ENCODE data around the gene S100A7A. TPM values are rescaled to one million over a fixed set of nuclear protein-coding genes. Genes with fewer than 3 reads are reported as not detected.

Gene S100A7A
- polyA plus RNA-seq, 1 of the 3 experiments (the other 2 are of a cell fraction), result not detected

DNA sequence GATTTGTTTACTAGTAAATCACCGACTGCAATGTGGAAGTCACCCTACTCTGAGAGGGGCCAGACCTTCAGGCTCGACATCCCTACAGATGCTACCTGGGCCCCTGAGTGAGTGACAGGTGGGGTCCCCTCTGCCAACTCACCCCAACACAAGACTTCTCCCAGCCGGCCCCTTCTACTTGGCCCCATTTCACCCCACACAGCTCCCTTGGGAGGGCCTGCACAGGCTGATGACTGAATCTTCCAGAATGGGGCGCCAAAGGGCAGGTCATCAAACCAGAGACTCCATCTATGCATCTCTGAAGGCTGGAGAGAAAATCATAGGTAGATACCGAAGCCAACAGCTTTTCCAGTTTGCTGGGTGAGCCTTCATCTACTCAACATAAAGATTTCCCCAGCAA, 16.1 kb upstream of the S100A7A start:
- Histone ChIP-seq H3K9me3 (no peaks in the 10 kb centered on the region), H3K27ac (ENCODE audit: low read depth in 2 of 2, low read length in 1 of 2) (no peak overlapping the region), H3K9ac (no peak overlapping the region), H3K27me3 (ENCODE audit: insufficient read depth) (peaks cover 48% of the 10 kb centered on the region; the same call in 1 of the 2 replicates), H4K20me1 (ENCODE audit: insufficient read depth) (no peaks in the 10 kb centered on the region), H3K4me2 (no peak overlapping the region), H3K4me3 (ENCODE audit: low read depth in 2 of 2, low read length in 1 of 2) (no peak overlapping the region), H3K36me3 (replicated peaks in 1 of 2; ENCODE audit: control insufficient read depth in 1 of 2, insufficient read depth in 2 of 2, low read length in 1 of 2) (no peaks in the 10 kb centered on the region), H3K79me2 (ENCODE audit: insufficient read depth) (no peaks in the 10 kb centered on the region), H3K9me2 (no peaks in the 10 kb centered on the region), H2AFZ (ENCODE audit: low read depth) (no peak overlapping the region), H3K4me1 (ENCODE audit: control insufficient read depth in 1 of 2, insufficient read depth in 2 of 2, low read depth in 1 of 2, low read length in 1 of 2) (no peaks in the 10 kb centered on the region), H3F3A (replicated peaks; ENCODE audit: insufficient read depth) (no peaks in the 10 kb centered on the region)
- CTCF ChIA-PET, result interaction anchor here (0.5 to 2.2 kb wide), 5 partner anchors 46 to 96 kb away, joined by 3 to 11 read pairs (median 3); no protein-coding TSS in a partner anchor
- POLR2A ChIA-PET, result no interaction called here
- TF ChIP-seq RFX5 (IDR thresholded peaks at IDR 0.05; ENCODE audit: low read length), result no peak
- no peak for TF ChIP-seq YY1 (IDR thresholded peaks at IDR 0.05; ENCODE audit: low read depth)
- TF ChIP-seq MXI1 (IDR thresholded peaks at IDR 0.05; ENCODE audit: low read depth, low read length), result no peak
- TF ChIP-seq, protein P1, sequence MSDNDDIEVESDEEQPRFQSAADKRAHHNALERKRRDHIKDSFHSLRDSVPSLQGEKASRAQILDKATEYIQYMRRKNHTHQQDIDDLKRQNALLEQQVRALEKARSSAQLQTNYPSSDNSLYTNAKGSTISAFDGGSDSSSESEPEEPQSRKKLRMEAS (IDR thresholded peaks at IDR 0.05; ENCODE audit: low read depth), result no peak
- no peak for TF ChIP-seq CHD2 (IDR thresholded peaks at IDR 0.05; ENCODE audit: low read length, partially characterized antibody)
- TF ChIP-seq EP300 (IDR thresholded peaks at IDR 0.05; ENCODE audit: borderline replicate concordance in 1 of 2, low read depth in 1 of 2, low read length in 1 of 2), result no peak
- no peak for TF ChIP-seq FOSL2 (IDR thresholded peaks at IDR 0.05; ENCODE audit: borderline replicate concordance, low read depth)
- TF ChIP-seq ELF1 (IDR thresholded peaks at IDR 0.05), result no peak
- no peak for TF ChIP-seq NRF1 (IDR thresholded peaks at IDR 0.05; ENCODE audit: low read depth, low read length)
- TF ChIP-seq EZH2phosphoT487 (IDR thresholded peaks at IDR 0.05; ENCODE audit: borderline replicate concordance, low read depth), result no peak
- no peak for TF ChIP-seq SIN3A (IDR thresholded peaks at IDR 0.05; ENCODE audit: borderline replicate concordance, low read depth, low read length)
- no peak for TF ChIP-seq FOXM1 (IDR thresholded peaks at IDR 0.05; ENCODE audit: low read depth)
- peak; percentile 25 for TF ChIP-seq CTCF (IDR thresholded peaks at IDR 0.05)
- no peak for TF ChIP-seq JUND (IDR thresholded peaks at IDR 0.05)
- no peak for TF ChIP-seq TAF1 (IDR thresholded peaks at IDR 0.05; ENCODE audit: borderline replicate concordance, low read depth, low read length)
- TF ChIP-seq RAD21 (IDR thresholded peaks at IDR 0.05; ENCODE audit: low read length), result peak; percentile 20; the same call in 1 of the 2 replicates
- no peak for DNase-seq
- 14% methylated on average over 5 of the region's 5 CpGs for WGBS (ENCODE audit: low lambda C conversion rate)

GRCh38 chr1:153401461-153401860, 14.9 kb upstream of the S100A7A start:
- no peaks in the 10 kb centered on the region for H3K79me2 ChIP-seq (ENCODE audit: insufficient read depth)
- H3K9me3 ChIP-seq, result no peaks in the 10 kb centered on the region
- CTCF ChIA-PET, result interaction anchor here (1.1 kb wide), 1 partner anchor 91 kb away, joined by 3 read pairs; no protein-coding TSS in a partner anchor
- no peaks in the 10 kb centered on the region for H3K36me3 ChIP-seq (replicated peaks in 1 of 2; ENCODE audit: control insufficient read depth in 1 of 2, insufficient read depth in 2 of 2, low read length in 1 of 2)
- H3K9me2 ChIP-seq, result no peaks in the 10 kb centered on the region
- no peak overlapping the region for H3K4me3 ChIP-seq (ENCODE audit: low read depth in 2 of 2, low read length in 1 of 2)
- WGBS (ENCODE audit: low lambda C conversion rate), result 21% methylated on average over 9 of the region's 9 CpGs
- no peaks in the 10 kb centered on the region for H3K4me1 ChIP-seq (ENCODE audit: control insufficient read depth in 1 of 2, insufficient read depth in 2 of 2, low read depth in 1 of 2, low read length in 1 of 2)
- no peak overlapping the region for H3K4me2 ChIP-seq
- H3K27me3 ChIP-seq (ENCODE audit: insufficient read depth), result peaks cover 36% of the 10 kb centered on the region; the same call in 1 of the 2 replicates
- no peak for DNase-seq
- no peak overlapping the region for H3K27ac ChIP-seq (ENCODE audit: low read depth in 2 of 2, low read length in 1 of 2)
- H3K9ac ChIP-seq, result no peak overlapping the region
- H3F3A ChIP-seq (replicated peaks; ENCODE audit: insufficient read depth), result no peaks in the 10 kb centered on the region
- POLR2A ChIA-PET, result no interaction called here
- H4K20me1 ChIP-seq (ENCODE audit: insufficient read depth), result no peaks in the 10 kb centered on the region
- no peak overlapping the region for H2AFZ ChIP-seq (ENCODE audit: low read depth)
- TF ChIP-seq MEF2A (IDR thresholded peaks at IDR 0.05; ENCODE audit: borderline replicate concordance, low read depth) (no peak), FOXJ3 (CRISPR knock-in tag; IDR thresholded peaks at IDR 0.05) (no peak), POLR2AphosphoS5 (IDR thresholded peaks at IDR 0.05; ENCODE audit: low read depth, low read length) (no peak), NFIC (IDR thresholded peaks at IDR 0.05; ENCODE audit: borderline replicate concordance) (no peak), YY1 (IDR thresholded peaks at IDR 0.05; ENCODE audit: low read depth) (no peak), RAD21 (IDR thresholded peaks at IDR 0.05; ENCODE audit: low read length) (no peak)
- TF ChIP-seq, protein P2, sequence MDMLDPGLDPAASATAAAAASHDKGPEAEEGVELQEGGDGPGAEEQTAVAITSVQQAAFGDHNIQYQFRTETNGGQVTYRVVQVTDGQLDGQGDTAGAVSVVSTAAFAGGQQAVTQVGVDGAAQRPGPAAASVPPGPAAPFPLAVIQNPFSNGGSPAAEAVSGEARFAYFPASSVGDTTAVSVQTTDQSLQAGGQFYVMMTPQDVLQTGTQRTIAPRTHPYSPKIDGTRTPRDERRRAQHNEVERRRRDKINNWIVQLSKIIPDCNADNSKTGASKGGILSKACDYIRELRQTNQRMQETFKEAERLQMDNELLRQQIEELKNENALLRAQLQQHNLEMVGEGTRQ (IDR thresholded peaks at IDR 0.05; ENCODE audit: borderline replicate concordance, low read depth, low read length), result no peak
- TF ChIP-seq, protein P1 (IDR thresholded peaks at IDR 0.05; ENCODE audit: low read depth), result no peak
- TF ChIP-seq, protein P3, sequence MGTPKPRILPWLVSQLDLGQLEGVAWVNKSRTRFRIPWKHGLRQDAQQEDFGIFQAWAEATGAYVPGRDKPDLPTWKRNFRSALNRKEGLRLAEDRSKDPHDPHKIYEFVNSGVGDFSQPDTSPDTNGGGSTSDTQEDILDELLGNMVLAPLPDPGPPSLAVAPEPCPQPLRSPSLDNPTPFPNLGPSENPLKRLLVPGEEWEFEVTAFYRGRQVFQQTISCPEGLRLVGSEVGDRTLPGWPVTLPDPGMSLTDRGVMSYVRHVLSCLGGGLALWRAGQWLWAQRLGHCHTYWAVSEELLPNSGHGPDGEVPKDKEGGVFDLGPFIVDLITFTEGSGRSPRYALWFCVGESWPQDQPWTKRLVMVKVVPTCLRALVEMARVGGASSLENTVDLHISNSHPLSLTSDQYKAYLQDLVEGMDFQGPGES (IDR thresholded peaks at IDR 0.05; ENCODE audit: low read depth, low read length), result no peak
- TF ChIP-seq, protein P4, sequence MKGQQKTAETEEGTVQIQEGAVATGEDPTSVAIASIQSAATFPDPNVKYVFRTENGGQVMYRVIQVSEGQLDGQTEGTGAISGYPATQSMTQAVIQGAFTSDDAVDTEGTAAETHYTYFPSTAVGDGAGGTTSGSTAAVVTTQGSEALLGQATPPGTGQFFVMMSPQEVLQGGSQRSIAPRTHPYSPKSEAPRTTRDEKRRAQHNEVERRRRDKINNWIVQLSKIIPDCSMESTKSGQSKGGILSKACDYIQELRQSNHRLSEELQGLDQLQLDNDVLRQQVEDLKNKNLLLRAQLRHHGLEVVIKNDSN (IDR thresholded peaks at IDR 0.05; ENCODE audit: borderline replicate concordance, low read depth), result no peak
